ENCODE measurements around the gene CTNND2.
"Not testable (repeated sequence)": the region's sequence is repeated elsewhere in the genome, so short reads cannot be mapped to it uniquely, and the experiment has no call there.

The CTNND2 gene

DNA sequence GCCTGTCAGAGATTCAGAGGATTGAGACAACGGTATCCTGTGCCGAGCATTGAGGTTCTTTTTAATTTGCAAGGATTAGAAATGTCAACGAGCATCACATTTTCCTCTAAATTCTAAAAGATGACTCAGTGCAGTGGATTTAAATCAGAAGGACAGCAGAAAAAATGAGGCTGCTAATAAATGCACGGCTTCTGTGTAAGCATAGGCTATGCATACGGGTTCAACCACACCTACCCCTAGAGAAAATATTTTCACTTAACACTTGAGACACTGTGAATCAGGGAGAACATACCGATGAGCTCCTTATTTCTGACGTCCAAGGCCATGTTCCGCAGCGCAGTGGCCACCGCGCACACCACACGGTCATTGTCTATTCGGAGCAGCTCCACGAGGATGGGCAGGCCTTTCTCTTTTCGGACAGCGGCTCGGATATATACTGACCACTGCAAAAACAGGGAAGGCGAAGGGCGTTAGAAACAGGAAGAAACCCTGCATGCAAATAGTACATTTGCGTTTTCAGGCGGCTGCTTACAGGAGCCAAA is 821.8 kb downstream of the CTNND2 start:
- TF ChIP-seq, protein P1, sequence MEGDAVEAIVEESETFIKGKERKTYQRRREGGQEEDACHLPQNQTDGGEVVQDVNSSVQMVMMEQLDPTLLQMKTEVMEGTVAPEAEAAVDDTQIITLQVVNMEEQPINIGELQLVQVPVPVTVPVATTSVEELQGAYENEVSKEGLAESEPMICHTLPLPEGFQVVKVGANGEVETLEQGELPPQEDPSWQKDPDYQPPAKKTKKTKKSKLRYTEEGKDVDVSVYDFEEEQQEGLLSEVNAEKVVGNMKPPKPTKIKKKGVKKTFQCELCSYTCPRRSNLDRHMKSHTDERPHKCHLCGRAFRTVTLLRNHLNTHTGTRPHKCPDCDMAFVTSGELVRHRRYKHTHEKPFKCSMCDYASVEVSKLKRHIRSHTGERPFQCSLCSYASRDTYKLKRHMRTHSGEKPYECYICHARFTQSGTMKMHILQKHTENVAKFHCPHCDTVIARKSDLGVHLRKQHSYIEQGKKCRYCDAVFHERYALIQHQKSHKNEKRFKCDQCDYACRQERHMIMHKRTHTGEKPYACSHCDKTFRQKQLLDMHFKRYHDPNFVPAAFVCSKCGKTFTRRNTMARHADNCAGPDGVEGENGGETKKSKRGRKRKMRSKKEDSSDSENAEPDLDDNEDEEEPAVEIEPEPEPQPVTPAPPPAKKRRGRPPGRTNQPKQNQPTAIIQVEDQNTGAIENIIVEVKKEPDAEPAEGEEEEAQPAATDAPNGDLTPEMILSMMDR (conservative IDR thresholded peaks at IDR 0.05; ENCODE audit: low read depth, low read length), result no peak
- no peak overlapping the region for H3K4me3 ChIP-seq (ENCODE audit: low read length)
- DNase-seq (ENCODE audit: low read depth), result no peak

DNA sequence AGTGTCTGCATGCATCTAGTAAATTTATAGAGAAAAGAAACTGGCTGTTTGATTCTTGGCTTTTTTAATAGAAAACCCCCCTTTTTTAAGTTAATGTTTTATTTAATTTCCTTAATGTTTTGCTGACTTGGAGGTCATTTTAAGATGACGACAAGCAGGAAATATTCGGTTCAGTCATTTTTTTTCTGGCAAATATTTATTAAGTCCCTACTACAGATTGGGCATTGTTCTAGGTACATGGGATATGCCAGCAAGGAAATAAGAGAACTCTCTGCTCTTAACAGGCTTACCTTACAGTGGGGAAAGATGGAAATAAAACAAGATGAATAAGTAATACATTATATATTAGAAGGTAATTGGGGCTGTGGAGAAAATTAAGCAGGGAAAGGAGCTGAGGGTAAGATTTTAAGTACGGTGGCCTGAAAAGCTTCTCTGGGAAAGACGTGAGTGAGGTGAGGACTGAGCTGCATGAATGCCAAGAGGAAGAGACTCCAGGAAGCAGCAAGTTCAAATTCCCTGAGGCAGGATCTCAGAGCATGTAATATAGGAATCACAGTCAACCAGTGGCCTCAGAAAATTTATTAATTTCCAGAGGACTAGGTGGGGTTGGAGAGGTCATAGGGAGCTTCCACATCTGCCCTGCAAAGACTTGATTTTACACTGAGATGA is 827.2 kb downstream of the CTNND2 start:
- no peak for DNase-seq (ENCODE audit: low read depth)
- TF ChIP-seq, protein P1 (conservative IDR thresholded peaks at IDR 0.05; ENCODE audit: low read depth, low read length), result no peak
- no peak overlapping the region for H3K4me3 ChIP-seq (ENCODE audit: low read length)

DNA sequence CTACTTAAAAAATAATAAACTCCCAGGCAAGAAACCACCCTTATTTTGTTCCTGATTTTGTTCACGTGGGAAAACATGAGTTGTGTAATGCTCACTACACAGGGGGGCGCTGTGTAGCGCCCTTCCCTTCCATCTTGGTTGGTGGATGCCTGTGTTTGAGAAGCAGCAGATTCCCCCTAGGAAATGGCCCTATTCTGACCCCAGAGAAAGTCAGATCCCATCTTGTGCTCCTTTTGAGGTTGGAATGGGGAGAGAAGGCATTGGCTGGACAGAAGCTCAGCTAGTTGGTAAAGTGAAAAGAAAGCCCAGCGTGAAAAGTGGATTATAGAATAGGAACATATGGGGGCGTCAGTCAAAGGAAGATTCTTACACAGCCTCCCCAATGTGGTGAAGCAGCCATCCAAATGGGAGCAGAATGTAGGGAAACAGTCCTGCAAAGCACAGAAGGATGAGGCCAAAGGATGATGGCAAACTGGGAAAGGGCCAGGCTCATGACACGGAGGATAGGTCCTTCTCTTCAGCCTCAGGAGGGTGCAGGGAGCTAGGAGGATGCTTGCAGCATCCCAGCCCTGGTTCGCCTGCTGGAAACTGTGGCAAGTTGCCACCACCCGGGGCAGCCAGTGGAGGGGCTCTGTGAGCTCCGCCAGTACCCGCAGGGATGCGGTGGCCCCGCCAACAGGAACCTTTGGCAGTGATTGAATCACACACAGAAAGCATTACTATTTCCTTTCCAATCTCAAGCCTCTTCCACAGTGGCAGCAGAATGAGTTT is 829.0 kb downstream of the CTNND2 start:
- DNase-seq (ENCODE audit: low read depth), result no peak
- H3K4me3 ChIP-seq (ENCODE audit: low read length), result no peak overlapping the region
- TF ChIP-seq, protein P1 (conservative IDR thresholded peaks at IDR 0.05; ENCODE audit: low read depth, low read length), result peak; percentile 46

DNA sequence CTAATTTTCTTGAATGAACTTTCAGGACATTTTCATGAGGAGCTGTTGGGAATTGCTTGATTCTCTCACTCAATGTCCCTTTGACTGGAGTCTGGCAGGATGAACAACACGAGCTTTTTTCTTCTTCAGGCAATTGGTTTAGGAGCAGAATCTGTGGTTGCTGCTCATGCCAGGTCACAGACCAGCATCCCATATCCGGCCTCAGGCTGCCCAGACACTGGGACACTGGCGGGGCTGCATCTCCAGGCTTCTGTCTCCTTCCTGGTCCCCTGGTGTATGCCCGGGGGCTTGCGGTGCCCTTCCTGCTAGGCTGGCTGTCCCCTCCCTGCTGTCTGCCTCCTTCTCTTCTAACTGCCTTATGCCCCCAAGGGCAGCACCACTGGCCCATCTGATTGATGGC is 831.7 kb downstream of the CTNND2 start:
- no peak for DNase-seq (ENCODE audit: low read depth)
- TF ChIP-seq, protein P1 (conservative IDR thresholded peaks at IDR 0.05; ENCODE audit: low read depth, low read length), result no peak
- no peak overlapping the region for H3K4me3 ChIP-seq (ENCODE audit: low read length)

DNA sequence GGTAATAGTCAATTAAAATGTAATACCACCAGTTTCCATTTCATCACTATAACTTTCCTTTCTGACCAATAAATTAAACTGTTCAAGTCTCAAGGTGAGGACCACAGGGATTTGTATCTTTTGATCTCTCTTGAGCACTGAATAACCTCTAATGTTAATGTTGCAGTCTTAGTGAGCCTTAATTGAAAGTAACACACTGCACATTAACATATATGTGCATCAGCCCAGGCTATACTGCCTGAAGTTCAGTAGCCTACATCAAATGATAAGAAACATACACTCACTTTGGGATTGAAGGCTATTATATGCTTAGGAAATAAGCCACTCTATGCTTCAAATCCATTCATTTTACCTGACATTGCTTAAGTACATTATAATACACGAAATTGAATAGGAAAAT is 832.2 kb downstream of the CTNND2 start:
- H3K4me3 ChIP-seq (ENCODE audit: low read length), result no peak overlapping the region
- DNase-seq (ENCODE audit: low read depth), result no peak
- TF ChIP-seq, protein P1 (conservative IDR thresholded peaks at IDR 0.05; ENCODE audit: low read depth, low read length), result no peak

DNA sequence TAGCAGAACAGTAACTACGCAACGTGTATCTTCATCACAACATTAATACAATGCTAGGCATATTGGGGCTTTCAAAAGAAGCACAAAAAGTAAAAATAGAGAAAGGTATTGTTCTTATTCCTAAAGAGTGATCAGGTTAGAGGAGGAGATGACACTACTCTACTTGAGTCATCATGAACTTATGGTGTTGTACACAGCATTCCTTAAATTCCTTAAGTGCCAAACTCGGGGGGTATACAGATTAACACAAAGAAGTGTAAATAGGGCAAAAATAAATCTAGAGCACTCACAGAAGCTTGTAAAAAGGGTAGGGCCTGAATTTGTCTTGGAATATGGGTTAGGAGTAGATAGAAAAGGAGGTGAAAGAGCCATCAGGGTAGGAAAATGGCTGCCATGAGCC is 835.2 kb downstream of the CTNND2 start:
- no peak overlapping the region for H3K4me3 ChIP-seq (ENCODE audit: low read length)
- peak; percentile 15 for DNase-seq (ENCODE audit: low read depth)
- TF ChIP-seq, protein P1 (conservative IDR thresholded peaks at IDR 0.05; ENCODE audit: low read depth, low read length), result no peak

DNA sequence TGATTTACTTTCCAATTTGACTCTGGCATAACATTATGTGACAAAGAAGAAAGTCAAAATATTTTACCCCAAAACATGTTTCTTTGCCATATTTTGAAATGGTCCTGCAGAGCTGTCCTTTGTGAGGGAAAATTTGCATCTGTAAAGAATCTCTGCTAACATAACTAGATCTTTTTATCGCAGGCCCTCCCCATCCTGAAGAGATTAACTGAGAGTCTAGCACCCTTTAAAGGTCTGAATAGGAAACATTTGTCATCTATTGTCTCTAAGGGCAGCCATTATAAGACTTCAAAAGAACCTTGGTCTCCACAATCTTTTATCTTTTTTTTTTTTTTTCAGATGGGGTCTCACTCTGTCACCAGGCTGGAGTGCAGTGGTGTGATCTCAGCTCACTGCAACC is 838.5 kb downstream of the CTNND2 start:
- H3K4me3 ChIP-seq (ENCODE audit: low read length); DNase-seq (ENCODE audit: low read depth): not testable (repeated sequence)

Measured in retinal pigment epithelial cell (primary cell).